GM19463 (cell line): ENCODE data around the gene CD244.
A peak's percentile ranks its signal among the peaks of the same experiment; 100 is the strongest.

Experiments
- ATAC-seq: cut with Tn5 transposase; IDR thresholded peaks from one replicate; pipeline ENCODE4 v1.9.1; 2021; ENCODE audit warnings: mild to moderate bottlenecking, moderate library complexity; ENCODE audit not compliant: unreplicated experiment

Gene CD244

DNA sequence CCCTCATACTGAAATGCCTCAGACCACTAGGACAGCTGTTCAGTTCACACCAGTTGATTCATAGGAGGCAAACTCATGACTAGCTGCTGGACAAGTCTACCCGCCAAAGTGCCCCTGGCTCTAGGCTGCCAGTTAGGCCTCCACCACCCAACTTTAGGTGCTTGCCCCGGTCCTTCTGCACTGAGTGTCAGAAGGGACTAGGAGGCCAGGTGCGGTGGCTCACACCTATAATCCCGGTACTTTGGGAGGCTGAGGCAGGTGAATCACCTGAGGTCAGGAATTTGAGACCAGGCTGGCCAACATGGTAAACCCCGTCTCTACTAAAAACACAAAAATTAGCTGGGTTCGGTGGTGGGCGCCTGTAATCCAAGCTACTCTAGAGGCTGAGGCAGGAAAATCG, 47.8 kb downstream of the CD244 start:
- ATAC-seq = no peak

GRCh38 chr1:160814316-160814715, 48.4 kb downstream of the CD244 start:
- ATAC-seq = no peak

DNA sequence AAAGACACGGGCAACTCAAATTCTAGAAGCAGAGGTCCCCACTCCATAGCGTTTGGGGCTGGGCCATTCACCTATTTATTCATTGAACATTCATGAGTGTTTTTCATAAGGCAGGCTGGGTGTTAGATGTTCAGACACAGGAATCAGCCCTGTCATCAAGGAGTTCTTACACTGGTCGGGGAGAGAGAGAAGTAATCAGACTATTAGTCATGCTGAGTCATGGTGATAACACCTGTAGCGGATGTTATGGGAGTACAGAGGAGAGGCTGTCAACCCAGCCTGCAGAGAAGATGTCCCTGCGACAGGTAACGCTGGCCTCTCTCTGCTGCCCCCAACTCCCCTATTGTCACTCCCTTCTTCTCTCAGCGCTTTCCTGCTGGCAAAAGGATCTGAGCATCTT, 49.5 kb downstream of the CD244 start:
- ATAC-seq = no peak

DNA sequence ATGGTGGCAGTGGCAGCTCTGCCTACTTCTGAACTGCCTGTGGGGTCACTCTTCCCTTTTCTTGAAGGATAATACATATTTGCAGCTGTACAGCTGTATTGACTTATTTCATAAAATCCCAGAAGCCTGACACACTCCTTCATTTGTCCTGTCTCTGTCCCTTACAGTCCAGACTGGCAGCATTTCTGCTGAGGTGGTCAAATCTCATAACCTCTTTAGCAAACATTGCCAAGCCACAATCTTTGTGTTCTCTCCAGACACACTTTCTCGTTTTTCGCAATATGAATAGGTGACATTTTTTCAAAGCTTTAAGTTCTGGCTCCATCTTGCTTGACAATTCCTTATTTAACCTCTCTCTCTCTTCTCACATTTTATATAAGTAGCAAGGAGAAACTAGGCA, 51.5 kb downstream of the CD244 start:
- no peak for ATAC-seq

GRCh38 chr1:160810486-160810885, 52.2 kb downstream of the CD244 start:
- ATAC-seq = no peak

DNA sequence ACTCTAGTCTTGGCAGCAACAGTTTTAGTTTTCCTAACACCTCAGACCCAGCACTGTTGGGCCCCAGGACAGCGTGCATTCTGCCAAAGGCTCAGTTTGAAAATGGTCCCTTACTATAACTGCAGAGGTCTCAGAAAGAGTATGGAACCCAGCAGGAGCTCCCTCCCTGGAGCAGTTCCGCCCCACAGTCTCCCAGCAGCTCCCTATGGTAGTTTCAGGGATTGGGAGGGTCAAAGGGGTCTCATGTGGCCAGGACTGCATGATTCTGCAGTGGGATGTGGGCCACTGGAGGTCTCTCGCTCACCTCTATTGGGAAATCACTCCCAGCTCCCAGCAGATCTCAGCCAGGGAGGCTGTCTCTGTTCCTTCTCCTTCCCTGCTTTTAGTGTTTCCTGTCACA, 54.4 kb downstream of the CD244 start:
- no peak for ATAC-seq

DNA sequence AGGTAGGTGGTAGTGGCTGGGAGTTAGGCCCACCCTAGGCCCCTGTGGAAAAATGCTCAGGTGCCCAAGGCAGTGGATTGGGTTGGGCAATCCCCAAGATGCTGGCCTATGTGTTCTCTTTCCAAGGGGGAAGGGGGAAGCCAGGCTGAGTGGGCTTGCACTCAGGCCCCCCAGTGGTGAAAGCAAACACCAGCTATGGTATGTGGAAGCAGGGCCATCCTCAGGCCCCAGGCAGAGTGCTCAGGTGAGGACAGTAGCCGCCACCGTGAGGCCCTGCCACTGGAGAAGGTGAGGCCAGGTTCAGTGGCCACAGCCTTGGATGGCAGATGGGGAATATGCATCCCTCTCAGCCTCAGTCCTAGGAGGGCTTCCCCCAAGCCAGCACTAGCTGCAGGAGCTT, 54.9 kb downstream of the CD244 start:
- no peak for ATAC-seq

- no peak for ATAC-seq
Observed at GRCh38 chr1:160807247-160807646, 55.4 kb downstream of the CD244 start.

DNA sequence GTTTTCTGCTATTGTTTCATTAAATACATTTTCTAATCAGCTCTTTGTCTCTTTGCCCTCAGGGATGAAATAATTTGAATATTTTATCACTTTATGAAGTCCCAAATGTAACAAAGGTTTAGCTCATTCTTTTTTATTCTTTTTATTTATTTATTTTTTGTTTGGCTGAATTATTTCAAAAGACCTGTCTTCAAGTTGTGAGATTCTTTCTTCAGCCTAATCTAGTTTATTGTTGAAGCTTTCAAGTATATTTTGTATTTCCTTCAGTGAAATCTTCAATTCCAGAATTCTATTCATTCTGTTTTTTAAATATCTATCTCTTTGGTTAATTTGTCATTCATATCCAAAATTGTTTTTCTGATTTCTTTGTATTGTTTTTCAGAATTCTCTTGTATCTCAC, 55.9 kb downstream of the CD244 start:
- no peak for ATAC-seq

DNA sequence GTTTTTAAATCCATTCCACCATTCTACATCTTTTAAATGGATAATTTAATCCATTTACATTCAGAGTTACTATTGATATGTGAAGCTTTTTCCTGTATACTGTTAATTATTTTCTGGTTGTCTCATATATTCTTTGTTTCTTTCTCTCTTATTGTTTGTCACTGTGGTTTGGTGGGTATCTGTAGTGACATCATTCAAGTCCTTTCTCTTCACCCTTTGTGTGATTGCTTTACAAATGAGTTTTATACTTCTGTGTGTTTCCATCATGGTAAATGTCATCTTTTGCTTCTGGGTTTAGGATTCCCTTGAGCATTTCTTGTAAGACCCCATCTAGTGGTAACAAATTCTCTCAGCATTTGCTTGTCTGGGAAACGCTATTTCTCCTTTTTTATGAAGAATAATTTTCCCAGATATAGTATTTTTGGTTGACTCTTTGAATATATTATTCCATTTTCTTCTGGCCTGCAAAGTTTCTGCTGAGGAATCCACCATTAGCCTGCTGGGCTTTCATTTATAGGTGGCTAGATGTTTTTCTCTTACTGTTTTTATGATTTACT, 56.5 kb downstream of the CD244 start:
- no peak for ATAC-seq

DNA sequence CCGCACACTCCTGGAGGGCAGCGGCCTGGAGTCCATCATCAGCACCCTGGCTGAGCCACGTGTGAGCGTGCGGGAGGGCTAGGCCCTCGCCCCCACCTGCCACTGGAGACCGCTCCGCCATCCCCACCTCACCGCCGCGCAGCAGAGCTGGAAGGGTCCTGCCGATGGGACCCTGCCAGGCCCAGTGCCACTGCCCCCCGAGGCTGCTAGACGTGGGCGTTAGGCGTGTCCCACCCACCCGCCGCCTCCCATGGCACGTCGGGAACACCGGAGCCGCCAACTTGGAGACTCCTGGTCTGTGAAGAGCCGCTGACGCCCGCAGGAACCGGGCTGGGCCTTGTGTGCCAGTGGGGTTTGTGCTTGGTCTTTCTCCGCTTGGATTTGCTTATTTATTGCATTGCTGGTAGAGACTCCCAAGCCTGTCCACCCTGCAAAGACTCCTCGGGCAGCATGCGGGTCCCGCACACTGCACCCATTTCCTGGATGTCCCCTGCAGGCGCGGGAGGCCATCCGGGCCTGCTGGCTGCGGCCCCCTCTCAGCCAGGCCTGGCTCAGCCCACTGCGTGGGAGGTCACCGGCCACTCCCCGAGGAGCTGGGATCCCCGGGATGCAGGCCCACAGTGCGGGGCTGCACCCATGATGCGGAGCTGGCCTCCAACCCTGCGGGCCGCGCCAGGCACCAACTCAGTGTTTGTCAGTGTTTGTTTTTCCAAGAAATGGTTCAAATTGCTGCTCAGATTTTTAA, 60.7 kb downstream of the CD244 start:
- no peak for ATAC-seq

GRCh38 chr1:160800645-160801408, 61.9 kb downstream of the CD244 start:
- ATAC-seq = no peak

DNA sequence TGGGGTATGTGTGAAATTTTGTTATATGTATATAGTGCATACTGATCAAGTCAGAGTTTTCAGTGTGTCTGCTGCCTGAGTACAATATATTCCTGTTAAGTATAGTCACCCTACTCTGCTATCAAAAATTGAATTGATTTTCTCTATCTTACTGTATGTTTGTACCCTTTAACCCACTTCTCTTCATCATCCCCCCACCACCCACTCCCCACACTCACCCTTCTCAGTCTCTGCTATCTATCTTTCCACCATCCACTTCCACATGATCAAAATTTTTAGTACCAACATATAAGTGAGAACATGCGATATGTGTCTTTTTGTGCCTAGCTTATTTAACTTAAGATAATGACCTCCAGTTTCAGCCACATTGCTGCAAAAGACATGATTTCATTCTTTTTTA, 62.5 kb downstream of the CD244 start:
- no peak for ATAC-seq

DNA sequence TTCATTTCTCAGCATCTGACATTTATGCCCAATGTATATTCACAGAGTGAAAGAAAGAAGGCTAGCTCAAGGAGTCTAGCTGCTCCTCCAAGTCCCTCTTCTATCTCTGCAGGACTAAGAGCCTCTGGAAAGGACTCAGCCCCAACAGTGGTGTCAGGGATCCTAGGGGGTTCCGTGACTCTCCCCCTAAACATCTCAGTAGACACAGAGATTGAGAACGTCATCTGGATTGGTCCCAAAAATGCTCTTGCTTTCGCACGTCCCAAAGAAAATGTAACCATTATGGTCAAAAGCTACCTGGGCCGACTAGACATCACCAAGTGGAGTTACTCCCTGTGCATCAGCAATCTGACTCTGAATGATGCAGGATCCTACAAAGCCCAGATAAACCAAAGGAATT, 63.0 kb downstream of the CD244 start:
- no peak for ATAC-seq

GRCh38 chr1:160798439-160798838, 64.2 kb downstream of the CD244 start:
- no peak for ATAC-seq

GRCh38 chr1:160797861-160798273, 64.8 kb downstream of the CD244 start:
- ATAC-seq = no peak

DNA sequence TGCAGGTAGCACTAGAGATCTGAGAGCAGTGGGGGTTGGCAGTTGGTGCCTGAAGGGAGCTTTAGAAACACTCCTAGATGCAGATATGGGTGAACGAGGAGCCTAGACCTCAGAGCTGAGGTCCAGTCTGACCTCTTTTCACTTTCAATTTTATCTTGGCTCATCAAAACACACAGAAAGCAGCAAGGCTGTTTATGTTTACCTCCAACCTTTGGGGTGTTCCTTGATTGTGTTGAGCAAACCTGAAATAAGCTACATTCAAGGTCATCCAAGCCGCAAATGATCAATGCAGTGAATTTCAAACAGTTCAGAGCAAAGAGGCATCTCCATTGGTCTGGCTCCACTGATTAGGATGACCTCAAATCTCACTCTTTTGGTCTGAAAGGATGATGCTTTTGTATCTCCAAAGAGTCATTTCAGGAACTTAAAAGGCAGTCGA, 65.4 kb downstream of the CD244 start:
- peak; percentile 40 for ATAC-seq

- ATAC-seq = peak; percentile 71
Observed at GRCh38 chr1:160795951-160796383, 66.7 kb downstream of the CD244 start, which contains the start of gene LY9. TSS of gene LY9 (plus strand) at chr1:160796174. CDS start at chr1:160796188, 14 bp downstream.

GRCh38 chr1:160794376-160794775, 68.3 kb downstream of the CD244 start:
- ATAC-seq = no peak

DNA sequence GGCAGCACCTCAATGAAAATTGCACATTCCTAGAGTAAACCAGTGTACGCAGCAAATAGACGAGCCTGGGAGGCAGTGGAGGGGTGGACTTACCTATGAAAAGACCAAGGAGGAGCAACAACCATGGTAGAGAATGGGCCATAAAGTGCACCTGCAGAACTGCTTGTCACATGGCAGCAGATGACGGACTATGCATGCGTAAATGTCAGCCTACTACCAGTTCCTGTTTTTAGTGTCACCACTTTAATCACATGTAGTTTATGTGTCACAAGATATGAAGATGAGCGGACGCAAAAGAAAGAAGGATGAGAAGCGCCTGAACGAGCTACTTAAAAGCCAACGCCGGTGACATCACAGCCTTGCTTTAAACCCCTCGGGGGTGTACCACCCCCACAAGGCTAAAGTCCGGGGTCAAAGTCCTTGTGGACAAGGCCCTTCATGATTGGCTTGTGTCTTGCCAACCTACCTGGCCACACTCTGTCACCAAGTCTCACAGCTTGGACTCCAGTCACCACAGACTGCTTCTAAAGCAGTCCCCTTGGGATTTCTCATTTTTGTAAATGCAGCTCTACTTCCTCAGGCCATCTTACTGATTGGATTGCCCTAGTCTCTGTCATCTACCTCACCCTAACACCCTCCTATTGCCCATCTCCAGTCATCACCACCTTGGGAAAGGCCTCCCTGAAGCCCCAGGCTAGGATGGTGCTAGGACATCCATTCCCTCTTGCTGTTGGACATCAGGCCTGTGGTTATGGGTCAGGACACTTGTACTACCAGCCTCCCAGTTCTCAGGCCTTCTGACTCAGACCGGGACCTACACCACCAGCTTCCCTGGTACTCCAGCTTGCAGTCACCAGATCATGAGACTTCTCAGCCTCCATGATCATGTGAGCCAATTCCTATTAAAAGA, 72.7 kb downstream of the CD244 start:
- ATAC-seq = peak; percentile 77
